Loucy (cell line): ENCODE measurements around the gene ARNT2.

Experiments
- H2AFZ ChIP-seq: fragments of 200-600 bp; sonication (generic); 2 replicates; pipeline ENCODE4 v1.6.0; 2016; ENCODE audit warnings: antibody characterized with exemption, mild to moderate bottlenecking, low read length, moderate library complexity
- H3F3A ChIP-seq: fragments of 200-600 bp; 2 replicates; pipeline ENCODE4 v1.6.0; 2016; ENCODE audit warnings: antibody characterized with exemption, low read depth, mild to moderate bottlenecking
- H3K27me3 ChIP-seq: fragments of 200-600 bp; sonication (generic); 2 replicates; pipeline ENCODE4 v1.6.1; 2014; ENCODE audit warnings: low read length, mild to moderate bottlenecking; ENCODE audit not compliant: insufficient read depth, poor library complexity, severe bottlenecking
- H3K36me3 ChIP-seq: fragments of 200-600 bp; sonication (generic); 2 replicates; pipeline ENCODE4 v1.6.1; 2016; ENCODE audit warnings: low read length; ENCODE audit not compliant: insufficient read depth
- H3K4me1 ChIP-seq: fragments of 200-600 bp; sonication (generic); 2 replicates; pipeline ENCODE4 v1.5.1; 2014; ENCODE audit warnings: low read length, mild to moderate bottlenecking; ENCODE audit not compliant: insufficient read depth, poor library complexity, severe bottlenecking
- H3K4me2 ChIP-seq: fragments of 200-600 bp; sonication (generic); 2 replicates; pipeline ENCODE4 v1.6.0; 2014; ENCODE audit warnings: antibody characterized with exemption, low read length, low read depth, mild to moderate bottlenecking; ENCODE audit not compliant: poor library complexity, severe bottlenecking
- H3K4me3 ChIP-seq: fragments of 200-600 bp; sonication (generic); 2 replicates; pipeline ENCODE4 v1.5.1; 2014; ENCODE audit warnings: low read length, mild to moderate bottlenecking, mixed read lengths; ENCODE audit not compliant: poor library complexity, severe bottlenecking
- H3K79me2 ChIP-seq: fragments of 200-600 bp; sonication (generic); 2 replicates; pipeline ENCODE4 v1.6.1; 2014; ENCODE audit warnings: low read length; ENCODE audit not compliant: insufficient read depth
- H3K9ac ChIP-seq: fragments of 200-600 bp; sonication (generic); 2 replicates; pipeline ENCODE4 v1.6.0; 2014; ENCODE audit warnings: mild to moderate bottlenecking, low read depth, low read length, moderate library complexity; ENCODE audit not compliant: poor library complexity, severe bottlenecking
- H3K9me2 ChIP-seq: fragments of 200-600 bp; sonication (generic); replicated peaks from 2 replicates; pipeline ENCODE4 v1.6.1; 2016; ENCODE audit warnings: low read depth, low read length, mixed read lengths
- H3K9me3 ChIP-seq: fragments of 200-600 bp; sonication (generic); 2 replicates; pipeline ENCODE4 v1.6.1; 2014; ENCODE audit warnings: mild to moderate bottlenecking, antibody characterized with exemption, low read length, low read depth; ENCODE audit not compliant: insufficient read depth
- H4K20me1 ChIP-seq: fragments of 200-600 bp; sonication (generic); 2 replicates; pipeline ENCODE4 v1.6.0; 2014; ENCODE audit warnings: antibody characterized with exemption, low read length, mild to moderate bottlenecking; ENCODE audit not compliant: insufficient read depth, poor library complexity, severe bottlenecking
- CTCF ChIP-seq: fragments of 200-600 bp; sonication (generic); conservative IDR thresholded peaks from 2 replicates; pipeline ENCODE4 v1.5.1; 2014; ENCODE audit warnings: mild to moderate bottlenecking, antibody characterized with exemption, low read length
- EZH2phosphoT487 ChIP-seq: fragments of 200-600 bp; IDR thresholded peaks from 2 replicates; pipeline ENCODE4 v1.6.1; 2018; ENCODE audit warnings: antibody characterized with exemption, mild to moderate bottlenecking, moderate library complexity, borderline replicate concordance

Gene ARNT2

DNA sequence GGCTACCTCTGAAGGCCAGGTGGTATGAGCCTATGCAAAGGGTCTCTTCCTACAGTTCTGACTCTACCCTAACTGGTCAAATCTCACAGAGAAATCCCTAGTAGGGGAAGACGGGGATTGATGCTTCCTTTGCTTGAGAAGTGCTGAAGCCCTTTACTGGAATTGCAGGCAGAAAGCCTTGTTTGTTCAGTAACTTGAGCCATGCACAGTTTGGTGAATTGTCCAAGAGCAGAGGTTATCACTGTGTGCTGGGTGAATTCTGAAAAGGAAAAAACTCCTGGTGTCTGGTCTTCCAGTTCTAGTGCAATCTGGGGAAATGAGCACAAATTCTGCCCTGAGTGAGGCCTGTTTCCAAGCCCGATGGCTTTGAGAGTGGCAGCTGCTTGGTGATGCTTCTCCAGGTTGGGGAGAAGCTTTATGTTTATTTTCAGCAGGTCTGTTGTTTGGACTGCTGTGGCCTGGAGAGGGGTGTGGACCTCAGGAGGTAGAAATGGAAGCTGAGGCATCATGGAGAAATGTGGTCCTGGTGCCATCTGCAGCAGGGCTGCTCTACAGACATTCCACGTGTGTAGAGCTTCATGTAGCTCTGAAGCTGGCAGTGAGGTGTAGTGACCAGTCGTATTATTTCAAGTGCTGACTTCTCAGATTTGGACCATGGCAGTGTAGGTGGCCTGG, 60.9 kb downstream of the ARNT2 start:
- Histone ChIP-seq H3K9ac (no peak overlapping the region), H3K27me3 (no peaks in the 10 kb centered on the region), H3K9me2 (no peaks in the 10 kb centered on the region), H3K4me1 (no peaks in the 10 kb centered on the region), H3K9me3 (no peaks in the 10 kb centered on the region), H3K4me2 (no peak overlapping the region), H4K20me1 (no peaks in the 10 kb centered on the region), H3F3A (no peaks in the 10 kb centered on the region), H3K79me2 (no peaks in the 10 kb centered on the region), H3K4me3 (no peak overlapping the region), H2AFZ (no peak overlapping the region), H3K36me3 (no peaks in the 10 kb centered on the region)
- no peak for TF ChIP-seq CTCF

DNA sequence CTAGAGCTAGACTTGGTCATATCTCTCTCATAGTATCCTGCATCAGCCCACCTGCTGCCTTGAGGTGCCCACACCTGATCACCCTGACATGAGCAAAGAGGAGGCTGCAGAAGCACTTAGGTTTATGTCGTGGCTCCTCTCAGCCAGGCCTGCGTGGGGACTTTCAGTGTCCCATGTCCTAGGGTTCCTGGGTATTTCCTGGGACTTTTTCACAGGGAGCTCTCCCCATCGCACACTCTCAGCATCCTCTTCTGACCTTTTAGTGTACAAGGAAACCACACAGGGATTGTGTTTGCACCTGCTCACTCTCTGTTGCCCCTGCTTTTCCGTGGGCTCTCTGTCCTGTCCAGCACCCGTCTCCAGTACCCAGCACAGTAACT, 61.4 kb downstream of the ARNT2 start:
- no peaks in the 10 kb centered on the region for H3F3A ChIP-seq
- H3K4me3 ChIP-seq, result no peak overlapping the region
- no peaks in the 10 kb centered on the region for H3K79me2 ChIP-seq
- no peaks in the 10 kb centered on the region for H3K4me1 ChIP-seq
- 0 out of 2 replicates have a peak, but pooled peaks cover 2% of the 10 kb centered on the region for H3K9me3 ChIP-seq
- no peak overlapping the region for H3K9ac ChIP-seq
- no peaks in the 10 kb centered on the region for H3K9me2 ChIP-seq
- no peaks in the 10 kb centered on the region for H3K36me3 ChIP-seq
- no peak for TF ChIP-seq CTCF
- TF ChIP-seq EZH2phosphoT487, result no peak
- H4K20me1 ChIP-seq, result no peaks in the 10 kb centered on the region
- H3K4me2 ChIP-seq, result no peak overlapping the region
- H2AFZ ChIP-seq, result no peak overlapping the region
- H3K27me3 ChIP-seq, result no peaks in the 10 kb centered on the region

DNA sequence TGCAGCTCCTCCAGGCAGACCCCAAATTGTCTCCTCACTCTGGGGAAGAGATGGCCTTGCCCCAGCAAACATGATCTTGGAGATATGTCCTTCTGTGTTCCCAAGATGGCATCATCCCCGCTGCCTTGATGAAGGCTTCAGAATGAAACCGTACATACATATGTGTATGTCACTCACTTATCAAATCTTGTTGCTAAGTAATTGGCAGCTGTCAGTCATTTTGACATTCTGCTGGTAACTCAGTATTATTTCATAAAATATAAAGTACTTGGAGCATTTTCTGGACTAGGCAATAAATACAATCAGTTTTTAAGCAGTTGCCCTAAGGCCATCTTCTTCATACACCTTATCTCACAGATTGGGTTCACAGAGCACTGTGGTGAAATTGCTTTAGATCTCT, 62.4 kb downstream of the ARNT2 start:
- H3F3A ChIP-seq, result no peaks in the 10 kb centered on the region
- no peak for TF ChIP-seq EZH2phosphoT487
- no peak for TF ChIP-seq CTCF
- H2AFZ ChIP-seq, result no peak overlapping the region
- H3K36me3 ChIP-seq, result no peaks in the 10 kb centered on the region
- H3K79me2 ChIP-seq, result no peaks in the 10 kb centered on the region
- H3K9me2 ChIP-seq, result no peaks in the 10 kb centered on the region
- no peaks in the 10 kb centered on the region for H4K20me1 ChIP-seq
- H3K4me2 ChIP-seq, result no peak overlapping the region
- no peaks in the 10 kb centered on the region for H3K27me3 ChIP-seq
- H3K4me3 ChIP-seq, result no peak overlapping the region
- 0 out of 2 replicates have a peak, but pooled peaks cover 2% of the 10 kb centered on the region for H3K9me3 ChIP-seq
- no peak overlapping the region for H3K9ac ChIP-seq
- H3K4me1 ChIP-seq, result no peaks in the 10 kb centered on the region
